GM12873 (cell line): ENCODE data around the gene TBPL1.

Experiments used
- CTCF ChIP-seq: IDR thresholded peaks from 2 replicates; pipeline ENCODE4 v1.5.1; 2012; ENCODE audit warnings: low read depth, mild to moderate bottlenecking, moderate library complexity, low read length, control low read depth; ENCODE audit not compliant: insufficient read depth; ENCODE audit errors: missing control alignments

The TBPL1 gene

DNA sequence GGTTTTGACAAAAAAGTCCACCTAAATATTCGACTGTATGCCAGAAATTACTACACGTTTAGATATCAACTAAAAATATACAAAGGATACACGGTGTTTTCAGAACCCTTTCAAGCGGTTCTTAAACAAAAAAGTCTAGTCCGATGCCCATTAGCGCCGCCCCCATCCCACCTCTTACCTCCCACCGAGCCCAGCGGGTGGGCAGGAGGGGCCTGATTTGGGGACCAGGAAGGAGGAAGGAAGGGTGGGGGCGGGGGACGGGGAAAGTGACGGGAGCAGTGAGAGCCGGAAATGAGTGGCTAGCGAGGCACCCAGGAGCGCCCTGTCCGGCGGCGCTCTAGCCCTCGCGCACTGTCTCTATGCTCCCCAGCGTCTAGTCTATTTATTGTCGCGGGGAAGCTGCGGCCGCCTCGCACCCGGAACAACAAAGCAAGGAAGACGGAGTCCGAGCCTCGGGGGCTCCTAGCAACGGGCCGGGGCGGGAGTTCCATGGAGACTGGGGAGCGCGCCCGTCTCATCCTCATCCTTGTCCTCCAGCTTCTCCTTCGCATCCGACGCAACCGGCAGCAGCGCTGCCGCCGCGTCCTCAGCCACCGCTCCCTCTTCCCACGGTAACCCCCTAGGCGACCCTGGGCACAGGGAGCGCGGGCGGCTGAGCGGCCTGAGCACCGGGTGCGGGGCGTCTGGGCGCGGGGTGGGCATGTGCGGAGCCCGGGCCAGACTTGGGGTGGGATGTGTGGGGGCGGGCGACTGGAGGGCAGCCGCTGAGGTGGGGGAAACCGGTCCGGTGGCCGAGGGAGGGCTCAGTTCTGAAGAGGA, at the start of gene TBPL1:
Gene TBPL1 (plus strand): TSS at position 410 of the 819 bp plus-strand sequence. CDS start 26,902 bp downstream, outside the sequence.
- no peak for TF ChIP-seq CTCF

DNA sequence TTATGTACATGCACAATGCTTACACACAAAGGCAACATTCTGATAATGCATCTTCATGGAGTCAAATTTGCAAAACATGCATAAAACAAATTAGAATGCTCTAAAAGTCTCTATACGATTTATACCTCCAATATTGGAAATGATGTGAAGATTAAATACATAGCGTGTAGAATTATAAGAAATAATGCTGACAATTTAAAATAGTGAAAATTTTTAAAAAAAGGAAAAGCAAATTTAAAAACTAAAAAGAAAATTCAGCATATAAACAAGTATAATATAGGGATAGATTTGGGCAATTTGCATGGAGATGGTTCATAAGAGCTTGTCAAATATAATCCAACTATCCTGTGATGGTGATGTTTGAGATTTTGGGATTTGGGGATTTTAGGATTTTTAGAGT, 49.2 kb upstream of the TBPL1 start:
- TF ChIP-seq CTCF, result no peak

- no peak for TF ChIP-seq CTCF
Measured at GRCh38 chr6:133906050-133906449, 47.0 kb upstream of the TBPL1 start.

DNA sequence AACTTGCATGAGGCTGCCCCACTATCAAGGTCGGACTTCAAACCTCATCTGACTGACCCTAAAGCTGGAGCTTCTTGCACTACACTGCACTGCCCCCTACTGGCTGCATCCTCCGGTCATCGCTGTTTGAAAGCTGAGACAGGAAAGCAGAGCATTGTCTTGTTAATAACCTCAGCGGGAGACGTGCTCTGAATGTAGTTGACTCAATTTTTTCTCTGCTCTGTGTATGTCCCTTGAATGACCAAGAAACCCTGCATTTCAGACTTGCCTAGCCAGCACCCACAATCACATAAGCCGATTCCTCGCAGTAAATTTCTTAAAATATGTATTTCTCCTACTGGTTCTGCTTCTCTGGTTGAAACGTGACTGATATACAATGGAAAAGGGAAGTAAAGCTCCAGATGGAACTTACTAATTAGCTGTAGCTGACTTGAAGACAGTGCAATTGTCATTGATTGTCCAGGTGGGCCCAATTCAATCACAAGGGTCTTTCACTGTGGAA, 36.3 kb upstream of the TBPL1 start:
- TF ChIP-seq CTCF, result peak; percentile 94

GRCh38 chr6:133917781-133918180, 35.2 kb upstream of the TBPL1 start:
- TF ChIP-seq CTCF, result no peak

DNA sequence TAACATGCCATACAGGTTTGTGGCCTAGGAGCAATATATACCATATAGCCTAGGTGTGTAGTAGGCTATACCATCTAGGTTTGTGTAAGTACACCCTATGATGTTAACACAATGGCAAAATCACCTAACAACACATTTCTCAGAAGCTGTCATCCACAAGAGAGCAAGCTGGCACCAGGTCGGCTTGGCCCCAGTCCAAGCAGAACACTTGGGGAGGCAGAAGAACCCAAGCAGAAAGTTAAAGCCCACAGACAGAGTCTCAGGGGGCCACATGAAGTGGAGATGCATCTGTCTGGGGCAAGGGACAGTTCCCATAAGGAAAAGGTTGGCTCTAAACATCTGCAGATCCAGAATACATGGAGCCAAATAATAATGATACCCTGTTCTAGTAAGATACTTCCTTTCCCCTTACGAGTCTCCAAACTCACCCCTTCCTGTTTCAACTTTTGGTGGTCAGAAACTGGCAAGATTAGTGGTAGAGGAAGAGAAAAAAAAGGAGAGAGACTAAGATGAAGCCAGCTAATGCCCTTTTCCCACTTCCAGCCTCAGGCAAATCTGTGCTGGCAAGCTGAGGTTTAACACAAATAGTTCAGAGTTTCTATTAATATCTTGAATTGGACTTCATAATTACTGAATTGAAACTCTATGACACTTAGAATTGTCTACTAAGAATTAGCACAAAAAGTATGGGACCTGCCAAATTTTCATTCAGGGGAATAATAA, 34.7 kb upstream of the TBPL1 start:
- no peak for TF ChIP-seq CTCF

DNA sequence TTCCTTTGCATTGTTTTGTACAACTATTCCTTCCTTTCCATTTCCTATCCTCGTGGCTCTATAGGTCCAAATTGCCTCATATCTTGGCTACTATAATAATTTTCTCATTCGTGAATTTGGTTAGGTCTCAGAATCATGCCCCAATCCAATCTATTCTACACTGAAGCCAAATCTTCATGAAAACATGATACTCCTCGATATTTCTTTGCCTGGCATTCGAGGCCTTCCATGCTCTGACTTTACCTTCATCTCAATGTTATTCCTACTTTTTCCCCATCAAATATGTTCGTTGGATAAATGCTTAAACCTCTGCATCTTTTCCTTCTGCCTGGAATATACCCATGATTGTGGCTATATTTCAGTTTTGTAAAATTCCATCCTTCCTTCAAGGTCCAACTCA, 33.7 kb upstream of the TBPL1 start:
- no peak for TF ChIP-seq CTCF
